ENCODE data around the gene IGSF21.

DNA sequence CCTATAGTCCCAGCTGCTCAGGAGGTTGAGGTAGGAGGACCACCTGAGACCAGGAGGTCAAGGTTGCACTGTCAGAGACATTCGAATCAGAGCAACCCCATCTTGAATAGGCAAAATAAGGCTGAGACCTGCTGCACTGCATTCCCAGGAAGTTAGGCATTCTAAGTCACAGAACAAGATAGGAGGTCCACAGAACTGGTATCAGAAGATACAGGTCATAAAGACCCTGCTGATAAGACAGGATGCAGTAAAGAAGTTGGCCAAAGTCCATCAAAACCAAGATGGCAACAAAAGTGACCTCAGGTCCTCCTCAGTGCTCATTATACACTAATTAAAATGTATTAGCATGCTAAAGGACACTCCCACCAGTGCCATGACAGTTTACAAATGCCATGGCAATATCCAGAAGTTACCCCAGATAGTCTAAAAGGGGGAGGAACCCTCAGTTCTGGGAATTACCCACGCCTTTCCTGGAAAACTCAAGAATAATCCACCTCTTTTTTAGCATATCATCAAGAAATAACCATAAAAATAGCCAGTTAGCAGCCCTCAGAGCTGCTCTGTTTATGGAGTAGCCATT is 307.9 kb downstream of the IGSF21 start:
- TF ChIP-seq POLR2AphosphoS5 (IDR thresholded peaks at IDR 0.05), result no peak
- TF ChIP-seq, protein P1, sequence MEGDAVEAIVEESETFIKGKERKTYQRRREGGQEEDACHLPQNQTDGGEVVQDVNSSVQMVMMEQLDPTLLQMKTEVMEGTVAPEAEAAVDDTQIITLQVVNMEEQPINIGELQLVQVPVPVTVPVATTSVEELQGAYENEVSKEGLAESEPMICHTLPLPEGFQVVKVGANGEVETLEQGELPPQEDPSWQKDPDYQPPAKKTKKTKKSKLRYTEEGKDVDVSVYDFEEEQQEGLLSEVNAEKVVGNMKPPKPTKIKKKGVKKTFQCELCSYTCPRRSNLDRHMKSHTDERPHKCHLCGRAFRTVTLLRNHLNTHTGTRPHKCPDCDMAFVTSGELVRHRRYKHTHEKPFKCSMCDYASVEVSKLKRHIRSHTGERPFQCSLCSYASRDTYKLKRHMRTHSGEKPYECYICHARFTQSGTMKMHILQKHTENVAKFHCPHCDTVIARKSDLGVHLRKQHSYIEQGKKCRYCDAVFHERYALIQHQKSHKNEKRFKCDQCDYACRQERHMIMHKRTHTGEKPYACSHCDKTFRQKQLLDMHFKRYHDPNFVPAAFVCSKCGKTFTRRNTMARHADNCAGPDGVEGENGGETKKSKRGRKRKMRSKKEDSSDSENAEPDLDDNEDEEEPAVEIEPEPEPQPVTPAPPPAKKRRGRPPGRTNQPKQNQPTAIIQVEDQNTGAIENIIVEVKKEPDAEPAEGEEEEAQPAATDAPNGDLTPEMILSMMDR (IDR thresholded peaks at IDR 0.05), result no peak

Data from prostate gland (tissue), 2 donors.